Measurements from ENCODE around the gene ENTR1.

DNA sequence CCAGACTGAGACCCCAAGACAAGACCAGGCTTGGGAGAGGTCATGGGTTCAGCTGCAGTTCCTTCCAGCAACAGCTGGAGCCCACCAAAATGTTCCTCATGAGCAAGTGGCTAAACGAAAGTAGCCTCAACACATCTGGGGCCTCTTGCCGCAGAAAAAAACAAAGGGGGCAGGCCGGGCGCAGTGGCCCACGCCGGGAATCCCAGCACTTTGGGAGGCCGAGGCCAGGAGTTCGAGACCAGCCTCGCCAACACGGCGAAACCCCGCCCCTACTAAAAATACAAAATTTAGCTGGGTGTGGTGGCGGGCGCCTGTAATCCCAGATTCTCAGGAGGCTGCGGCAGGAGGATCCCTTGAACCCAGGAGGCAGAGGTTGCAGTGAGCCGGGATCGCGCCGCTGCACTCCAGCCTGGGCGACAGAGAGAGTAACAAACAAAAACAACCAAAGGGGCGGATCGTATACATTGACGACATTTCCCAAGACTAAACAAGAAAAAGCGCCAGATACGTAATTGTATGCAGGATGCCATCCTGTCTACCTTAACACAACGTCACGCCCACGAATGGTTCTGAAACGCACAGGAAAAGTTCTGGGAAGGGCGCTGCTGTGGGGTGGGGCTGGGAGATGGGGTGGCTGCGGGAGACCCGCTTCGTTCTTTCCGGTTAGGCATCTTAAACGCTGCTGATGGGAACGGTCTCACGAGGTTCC lies 27.6 kb upstream of the ENTR1 start:
- TF ChIP-seq TAF1 (IDR thresholded peaks at IDR 0.05; ENCODE audit: low read depth) (no peak), YY1 (IDR thresholded peaks at IDR 0.05; ENCODE audit: low read depth) (no peak), EP300 (IDR thresholded peaks at IDR 0.05; ENCODE audit: borderline replicate concordance) (no peak)
- TF ChIP-seq, protein P1, sequence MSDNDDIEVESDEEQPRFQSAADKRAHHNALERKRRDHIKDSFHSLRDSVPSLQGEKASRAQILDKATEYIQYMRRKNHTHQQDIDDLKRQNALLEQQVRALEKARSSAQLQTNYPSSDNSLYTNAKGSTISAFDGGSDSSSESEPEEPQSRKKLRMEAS (IDR thresholded peaks at IDR 0.05): no peak

All from Ishikawa (cell line).